22Rv1 (cell line): ENCODE measurements around the gene PRR7.

Experiments used
- H3K27ac ChIP-seq: fragments of 450-650 bp; 2 replicates; pipeline ENCODE4 v1.5.1; 2017
- ZFX ChIP-seq: fragments of 450-650 bp; IDR thresholded peaks from 2 replicates; pipeline ENCODE4 v1.6.1; 2017; ENCODE audit warnings: antibody characterized with exemption, borderline replicate concordance
- TF ChIP-seq, protein P1 (sequence below): fragments of 450-650 bp; IDR thresholded peaks from 2 replicates; pipeline ENCODE4 v1.5.1; 2017; ENCODE audit warnings: mild to moderate bottlenecking

The PRR7 gene

GRCh38 chr5:177442066-177442826 lies 4.4 kb upstream of the PRR7 start:
- TF ChIP-seq ZFX = no peak

GRCh38 chr5:177443144-177443983 lies 3.2 kb upstream of the PRR7 start:
- TF ChIP-seq, protein P1, sequence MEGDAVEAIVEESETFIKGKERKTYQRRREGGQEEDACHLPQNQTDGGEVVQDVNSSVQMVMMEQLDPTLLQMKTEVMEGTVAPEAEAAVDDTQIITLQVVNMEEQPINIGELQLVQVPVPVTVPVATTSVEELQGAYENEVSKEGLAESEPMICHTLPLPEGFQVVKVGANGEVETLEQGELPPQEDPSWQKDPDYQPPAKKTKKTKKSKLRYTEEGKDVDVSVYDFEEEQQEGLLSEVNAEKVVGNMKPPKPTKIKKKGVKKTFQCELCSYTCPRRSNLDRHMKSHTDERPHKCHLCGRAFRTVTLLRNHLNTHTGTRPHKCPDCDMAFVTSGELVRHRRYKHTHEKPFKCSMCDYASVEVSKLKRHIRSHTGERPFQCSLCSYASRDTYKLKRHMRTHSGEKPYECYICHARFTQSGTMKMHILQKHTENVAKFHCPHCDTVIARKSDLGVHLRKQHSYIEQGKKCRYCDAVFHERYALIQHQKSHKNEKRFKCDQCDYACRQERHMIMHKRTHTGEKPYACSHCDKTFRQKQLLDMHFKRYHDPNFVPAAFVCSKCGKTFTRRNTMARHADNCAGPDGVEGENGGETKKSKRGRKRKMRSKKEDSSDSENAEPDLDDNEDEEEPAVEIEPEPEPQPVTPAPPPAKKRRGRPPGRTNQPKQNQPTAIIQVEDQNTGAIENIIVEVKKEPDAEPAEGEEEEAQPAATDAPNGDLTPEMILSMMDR = no peak
- no peak for TF ChIP-seq ZFX
- H3K27ac ChIP-seq = peak overlapping the region; percentile 79

More at GRCh38 chr5:177442066-177442826, 4.4 kb upstream of the PRR7 start:
- no peak overlapping the region for H3K27ac ChIP-seq

GRCh38 chr5:177444106-177445051 lies 2.2 kb upstream of the PRR7 start:
- H3K27ac ChIP-seq = peak overlapping the region; percentile 79
- TF ChIP-seq, protein P1 = no peak
- TF ChIP-seq ZFX = no peak

DNA sequence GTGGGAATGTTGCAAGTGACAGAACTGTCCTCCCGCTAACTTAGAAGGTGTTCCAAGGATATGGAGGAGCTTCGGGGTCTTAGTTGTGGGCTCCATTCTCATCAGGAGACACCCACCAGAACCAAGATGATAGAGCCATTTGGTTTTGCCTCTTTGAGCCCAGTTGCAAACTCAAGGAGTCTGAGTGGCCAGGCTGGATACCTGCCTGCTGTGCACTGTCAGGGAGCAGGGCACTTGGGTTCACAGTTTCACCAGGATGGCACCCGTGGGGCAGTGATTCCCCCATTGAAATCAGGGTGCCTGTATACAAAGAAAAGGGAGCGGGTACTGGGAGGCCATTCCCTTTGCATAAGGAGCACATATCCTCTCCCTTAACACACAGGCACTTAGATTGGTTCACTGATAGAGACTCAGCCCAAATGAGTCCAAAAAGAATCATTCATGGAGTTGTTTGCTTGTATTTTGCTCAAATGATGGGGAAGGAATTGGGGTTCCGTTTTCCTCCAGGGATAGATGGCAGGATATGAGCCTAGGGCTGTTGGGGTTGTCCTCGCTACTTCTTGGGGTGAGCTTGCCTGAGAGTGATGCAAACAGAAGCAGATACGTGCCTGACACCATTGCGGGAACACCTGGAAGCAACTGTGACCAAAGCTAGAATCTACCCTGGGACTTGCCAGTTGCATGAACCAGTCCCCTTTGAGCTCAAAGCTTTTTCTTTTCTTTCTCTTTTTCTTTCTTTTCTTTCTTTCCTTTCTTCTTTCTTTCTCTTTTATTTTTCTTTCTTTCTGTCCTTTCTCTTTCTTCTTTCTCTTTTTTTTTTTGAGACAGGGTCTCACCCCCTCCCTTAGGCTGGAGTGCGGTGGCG lies 1.3 kb upstream of the PRR7 start:
- TF ChIP-seq, protein P1 = no peak
- TF ChIP-seq ZFX = no peak
- H3K27ac ChIP-seq = peak overlapping the region; percentile 79

GRCh38 chr5:177445917-177446199 lies 756 bp upstream of the PRR7 start:
- peak overlapping the region; percentile 79 for H3K27ac ChIP-seq
- TF ChIP-seq ZFX = no peak
- TF ChIP-seq, protein P1 = no peak

GRCh38 chr5:177447066-177447610 lies 524 bp downstream of the PRR7 start:
- peak overlapping the region; percentile 79 for H3K27ac ChIP-seq
- no peak for TF ChIP-seq ZFX
- TF ChIP-seq, protein P1 = no peak
